CD4-positive, alpha-beta memory T cell (primary cell): ENCODE data around the gene JMJD8. TPM values are rescaled to one million over a fixed set of nuclear protein-coding genes. Genes with fewer than 3 reads are reported as not detected.
A peak's percentile ranks its signal among the peaks of the same experiment; 100 is the strongest.

ENCODE experiments used
- CTCF ChIA-PET: fragments of 350-600 bp; sonication (Branson Sonifier 250); formaldehyde crosslinking; loops from one replicate; lab custom pipeline; 2021; ENCODE audit warnings: inconsistent platforms; ENCODE audit not compliant: partially characterized antibody; lab: Charles Lee
- POLR2A ChIA-PET: fragments of 350-600 bp; sonication (Branson Sonifier 250); formaldehyde crosslinking; loops from one replicate; lab custom pipeline; 2021; ENCODE audit not compliant: partially characterized antibody; lab: Charles Lee
- DNase-seq, 5 donors: peaks; one replicate each; pipeline versions ENCODE4 v3.0.0 to v3.0.0-alpha.2; 2020 to 2022; ENCODE audit warnings: mixed read lengths in 1 of 5
- H3K27ac ChIP-seq: one replicate; pipeline ENCODE4 v1.7.0; 2013; ENCODE audit warnings: low read depth, low read length
- H3K27me3 ChIP-seq: 2 replicates; pipeline ENCODE4 v1.7.0; 2013; ENCODE audit warnings: mild to moderate bottlenecking, low read length, moderate library complexity; ENCODE audit not compliant: insufficient read depth
- H3K36me3 ChIP-seq: 2 replicates; pipeline ENCODE4 v1.7.0; 2013; ENCODE audit warnings: mild to moderate bottlenecking, low read length, moderate library complexity; ENCODE audit not compliant: insufficient read depth
- H3K4me1 ChIP-seq: 2 replicates; pipeline ENCODE4 v1.7.0; 2013; ENCODE audit warnings: mild to moderate bottlenecking, low read length, moderate library complexity; ENCODE audit not compliant: insufficient read depth
- H3K4me3 ChIP-seq, 2 donors: one replicate each; pipeline ENCODE4 v1.7.0; 2013; ENCODE audit warnings: low read length in 2 of 2, mild to moderate bottlenecking in 1 of 2
- H3K9me3 ChIP-seq, 2 donors: one replicate each; pipeline ENCODE4 v1.7.0; 2013; ENCODE audit warnings: low read length in 2 of 2, control low read depth in 1 of 2; ENCODE audit not compliant: control insufficient read depth in 1 of 2
- H3K27ac Mint-ChIP-seq, 7 donors: one replicate each; pipeline ENCODE4 v1.8.0; 2020 to 2021; ENCODE audit warnings: mixed read lengths in 7 of 7, mild to moderate bottlenecking in 6 of 7, inconsistent platforms in 3 of 7, moderate library complexity in 3 of 7
- H3K27me3 Mint-ChIP-seq, 2 donors: one replicate each; pipeline ENCODE4 v1.8.0; 2020 to 2021; ENCODE audit warnings: mixed read lengths in 2 of 2
- H3K36me3 Mint-ChIP-seq, 2 donors: one replicate each; pipeline ENCODE4 v1.8.0; 2020 to 2021; ENCODE audit warnings: mixed read lengths in 2 of 2, inconsistent platforms in 1 of 2, mild to moderate bottlenecking in 1 of 2
- H3K4me1 Mint-ChIP-seq, 4 donors: one replicate each; pipeline ENCODE4 v1.8.0; 2020 to 2021; ENCODE audit warnings: mixed read lengths in 4 of 4, mild to moderate bottlenecking in 1 of 4
- H3K4me3 Mint-ChIP-seq, 8 donors: one replicate each; pipeline ENCODE4 v1.8.0; 2020 to 2021; ENCODE audit warnings: mixed read lengths in 8 of 8, mild to moderate bottlenecking in 7 of 8, moderate library complexity in 6 of 8, inconsistent platforms in 3 of 8
- H3K9me3 Mint-ChIP-seq, 8 donors: one replicate each; pipeline ENCODE4 v1.8.0; 2020 to 2021; ENCODE audit warnings: mixed read lengths in 8 of 8, mild to moderate bottlenecking in 5 of 8, inconsistent platforms in 3 of 8, moderate library complexity in 1 of 8
- intact Hi-C: fragments of 100-400 bp; cut with micrococcal nuclease; formaldehyde crosslinking; loops from one replicate; pipeline ENCODE4 v1.15.1; 2023
- polyA plus RNA-seq, 2 donors: library from polyadenylated mRNA; unstranded; fragments of 300-500 nt; fragmentation: Illumina TruSeq; gene quantifications; one replicate each; pipeline ENCODE4 v1.2.3, GENCODE V29; 2021
- total RNA-seq, 2 experiments: library from RNA; stranded (reverse); gene quantifications; one replicate each; pipeline ENCODE4 v1.2.3, GENCODE V29; 2021

JMJD8 gene
- total and polyA plus RNA-seq, 4 experiments from 2014 or later, result 43.9 to 60.3 (median 47.0) TPM

DNA sequence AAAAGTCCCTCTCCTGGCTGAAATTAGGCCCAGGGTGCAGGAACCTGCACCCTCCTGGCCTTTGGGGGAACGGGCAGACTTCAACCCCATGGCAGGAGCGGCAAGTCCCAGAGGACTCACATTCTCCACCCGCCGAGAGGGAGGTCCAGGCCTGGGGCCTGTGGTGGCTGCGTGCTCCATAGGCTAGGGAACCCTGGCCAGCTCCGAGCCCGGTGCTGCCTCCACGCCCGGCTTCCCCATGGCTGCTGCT, 42.0 kb upstream of the JMJD8 start:
- intact Hi-C loops, result loop anchor here (2.0 kb wide), 1 partner anchor 15 kb away; the partner anchor contains the start of gene CIAO3
- ChIA-PET POLR2A (interaction anchor here (1.1 to 12.9 kb wide), 6 partner anchors 11 to 62 kb away, joined by 3 to 166 read pairs (median 11); partner anchors contain the start of genes CHTF18, CIAO3, METRN and RPUSD1), CTCF (interaction anchor here (0.9 kb wide), 2 partner anchors 12 to 30 kb away, joined by 3 read pairs; no protein-coding TSS in a partner anchor)
- Mint-ChIP-seq H3K9me3 (peaks cover 0 to 2% (median 0%) of the 10 kb centered on the region in 8 donors), H3K27me3 (no peaks in the 10 kb centered on the region), H3K36me3 (no peaks in the 10 kb centered on the region), H3K4me1 (peaks cover 0 to 11% (median 0%) of the 10 kb centered on the region in 4 donors), H3K27ac (peak overlapping the region in 4 of 7 donors; percentile 23 to 86 (median 57)), H3K4me3 (peak overlapping the region in 3 of 8 donors; percentile 20 to 83 (median 79))
- Histone ChIP-seq H3K4me3 (no peak overlapping the region), H3K36me3 (no peaks in the 10 kb centered on the region), H3K4me1 (peaks cover 20% of the 10 kb centered on the region), H3K27ac (no peak overlapping the region), H3K9me3 (no peaks in the 10 kb centered on the region), H3K27me3 (no peaks in the 10 kb centered on the region)
- DNase-seq, result no peak

DNA sequence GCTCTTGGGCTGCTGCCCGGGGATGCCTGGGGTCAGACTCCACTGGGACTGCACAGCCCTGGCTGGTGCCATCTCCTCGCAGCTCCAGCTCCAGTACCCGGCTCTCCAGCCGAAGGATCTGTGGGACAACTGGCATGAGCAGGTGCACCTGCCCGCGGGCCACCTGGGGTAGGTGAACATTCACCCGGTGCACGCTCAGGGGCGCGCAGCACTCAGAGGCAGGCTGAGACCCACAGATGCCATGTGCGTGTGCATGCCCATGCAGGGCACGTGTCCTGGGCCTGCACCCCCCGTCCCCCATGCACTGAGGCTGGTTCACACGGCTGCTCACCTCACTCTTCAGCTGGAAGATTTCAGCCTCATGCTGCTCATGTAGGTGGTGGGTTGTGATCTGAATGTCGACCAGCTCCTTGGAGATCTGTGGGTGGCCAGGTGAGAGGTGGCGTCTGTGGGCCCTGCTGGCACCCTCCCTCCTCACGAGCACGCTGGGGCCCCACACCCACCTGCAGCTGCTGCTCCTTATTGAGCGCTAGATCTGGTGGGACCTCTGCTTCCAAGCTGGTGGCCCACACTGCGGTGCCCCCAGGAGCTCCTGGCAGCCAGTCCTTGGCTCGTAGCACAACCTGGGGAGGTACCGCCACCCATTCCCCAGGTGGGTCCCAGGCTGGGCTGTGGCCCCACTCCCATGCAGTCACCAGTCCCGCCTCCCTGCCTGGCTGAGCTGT, 41.5 kb upstream of the JMJD8 start:
- no peak overlapping the region for H3K4me3 ChIP-seq
- DNase-seq, result no peak
- Mint-ChIP-seq H3K9me3 (peaks cover 0 to 2% (median 0%) of the 10 kb centered on the region in 8 donors), H3K4me1 (peaks cover 0 to 12% (median under 1%) of the 10 kb centered on the region in 4 donors), H3K36me3 (no peaks in the 10 kb centered on the region), H3K4me3 (peak overlapping the region in 3 of 8 donors; percentile 4 to 20 (median 19)), H3K27ac (peak overlapping the region in 2 of 7 donors; percentile 42 to 72), H3K27me3 (no peaks in the 10 kb centered on the region)
- intact Hi-C loops, result loop anchor here (2.0 kb wide), 1 partner anchor 15 kb away; the partner anchor contains the start of gene CIAO3
- peaks cover 22% of the 10 kb centered on the region for H3K4me1 ChIP-seq
- H3K27ac ChIP-seq, result no peak overlapping the region
- CTCF ChIA-PET, result interaction anchor here (0.9 to 1.0 kb wide), 3 partner anchors 12 to 30 kb away, joined by 3 read pairs; no protein-coding TSS in a partner anchor
- POLR2A ChIA-PET, result interaction anchor here (1.1 to 12.9 kb wide), 8 partner anchors 11 to 63 kb away, joined by 3 to 166 read pairs (median 6); partner anchors contain the start of genes CHTF18, CIAO3, METRN and RHBDL1
- no peaks in the 10 kb centered on the region for H3K36me3 ChIP-seq
- no peaks in the 10 kb centered on the region for H3K9me3 ChIP-seq
- H3K27me3 ChIP-seq, result no peaks in the 10 kb centered on the region

DNA sequence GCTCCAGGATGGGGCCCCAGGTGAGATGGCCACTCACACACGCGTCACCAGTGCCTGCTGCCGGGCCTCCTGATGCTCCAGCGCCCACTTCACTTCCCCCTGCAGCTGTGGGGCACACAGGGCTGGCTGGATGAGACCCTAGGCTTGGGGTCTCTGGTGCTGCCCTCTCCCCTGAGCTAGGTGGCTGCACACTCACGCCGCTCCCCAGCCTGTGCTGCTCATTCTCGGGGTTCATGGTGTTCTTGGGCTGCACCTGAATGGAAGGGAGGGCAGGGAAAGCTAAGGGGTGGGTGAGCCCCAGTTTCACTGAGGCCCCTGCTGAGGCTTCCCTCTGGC, 40.9 kb upstream of the JMJD8 start:
- Mint-ChIP-seq H3K4me3 (peak overlapping the region in 1 of 8 donors; percentile 19), H3K27ac (peak overlapping the region in 3 of 7 donors; percentile 48 to 82 (median 72)), H3K36me3 (no peaks in the 10 kb centered on the region), H3K9me3 (peaks cover 0 to 2% (median 0%) of the 10 kb centered on the region in 8 donors), H3K4me1 (peaks cover 3 to 18% (median 5%) of the 10 kb centered on the region in 4 donors), H3K27me3 (no peaks in the 10 kb centered on the region)
- Histone ChIP-seq H3K4me3 (no peak overlapping the region), H3K9me3 (no peaks in the 10 kb centered on the region), H3K4me1 (peaks cover 28% of the 10 kb centered on the region), H3K36me3 (no peaks in the 10 kb centered on the region), H3K27ac (no peak overlapping the region), H3K27me3 (no peaks in the 10 kb centered on the region)
- ChIA-PET POLR2A (interaction anchor here (1.2 to 12.9 kb wide), 5 partner anchors 10 to 63 kb away, joined by 3 to 166 read pairs (median 15); partner anchors contain the start of genes CHTF18, METRN, RHBDL1 and RPUSD1), CTCF (interaction anchor here (0.9 to 1.0 kb wide), 3 partner anchors 12 to 59 kb away, joined by 3 to 4 read pairs (median 3); no protein-coding TSS in a partner anchor)
- intact Hi-C loops, result no loop called here
- DNase-seq, result no peak

- Mint-ChIP-seq H3K36me3 (no peaks in the 10 kb centered on the region), H3K4me3 (no peak overlapping the region), H3K4me1 (peaks cover 3 to 24% (median 7%) of the 10 kb centered on the region in 4 donors), H3K9me3 (peaks cover 0 to 2% (median 0%) of the 10 kb centered on the region in 8 donors), H3K27me3 (no peaks in the 10 kb centered on the region), H3K27ac (peak overlapping the region in 1 of 7 donors; percentile 17)
- DNase-seq, result no peak
- intact Hi-C loops, result no loop called here
- CTCF ChIA-PET, result interaction anchor here (1.0 to 4.3 kb wide), 3 partner anchors 8 to 60 kb away, joined by 3 to 14 read pairs (median 4); no protein-coding TSS in a partner anchor
- Histone ChIP-seq H3K4me1 (peaks cover 34% of the 10 kb centered on the region), H3K27ac (no peak overlapping the region), H3K27me3 (no peaks in the 10 kb centered on the region), H3K36me3 (no peaks in the 10 kb centered on the region), H3K9me3 (no peaks in the 10 kb centered on the region), H3K4me3 (no peak overlapping the region)
- POLR2A ChIA-PET, result interaction anchor here (0.7 to 12.9 kb wide), 6 partner anchors 10 to 139 kb away, joined by 3 to 166 read pairs (median 9); partner anchors contain the start of genes CHTF18, METRN, RHBDL1 and RPUSD1
Observed at GRCh38 chr16:724188-725040, 40.3 kb upstream of the JMJD8 start.

DNA sequence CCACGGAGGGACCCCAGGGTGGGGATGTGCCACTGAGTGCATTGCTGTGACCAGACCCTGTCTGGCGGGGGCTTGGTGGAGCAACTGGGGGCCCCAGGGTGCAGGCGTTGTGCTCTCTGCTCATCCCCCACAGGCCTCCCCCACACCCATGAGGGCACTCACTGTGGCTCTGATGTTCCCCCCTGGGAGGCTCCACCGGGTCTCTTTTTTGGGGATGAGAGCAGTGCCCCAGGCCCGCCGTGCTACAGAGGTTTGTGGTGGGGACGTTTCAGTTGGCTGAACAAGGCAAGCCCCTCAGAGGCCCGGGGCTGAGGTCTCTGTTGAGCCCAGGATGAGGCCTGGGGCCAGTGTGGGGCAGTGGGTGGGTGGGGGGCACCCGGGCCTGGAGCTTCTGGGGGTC, 39.6 kb upstream of the JMJD8 start:
- H3K27ac ChIP-seq, result no peak overlapping the region
- peak overlapping the region in 2 of 7 donors; percentile 17 to 82 for H3K27ac Mint-ChIP-seq
- CTCF ChIA-PET, result interaction anchor here (1.3 to 4.3 kb wide), 2 partner anchors 9 to 62 kb away, joined by 3 to 14 read pairs; no protein-coding TSS in a partner anchor

DNA sequence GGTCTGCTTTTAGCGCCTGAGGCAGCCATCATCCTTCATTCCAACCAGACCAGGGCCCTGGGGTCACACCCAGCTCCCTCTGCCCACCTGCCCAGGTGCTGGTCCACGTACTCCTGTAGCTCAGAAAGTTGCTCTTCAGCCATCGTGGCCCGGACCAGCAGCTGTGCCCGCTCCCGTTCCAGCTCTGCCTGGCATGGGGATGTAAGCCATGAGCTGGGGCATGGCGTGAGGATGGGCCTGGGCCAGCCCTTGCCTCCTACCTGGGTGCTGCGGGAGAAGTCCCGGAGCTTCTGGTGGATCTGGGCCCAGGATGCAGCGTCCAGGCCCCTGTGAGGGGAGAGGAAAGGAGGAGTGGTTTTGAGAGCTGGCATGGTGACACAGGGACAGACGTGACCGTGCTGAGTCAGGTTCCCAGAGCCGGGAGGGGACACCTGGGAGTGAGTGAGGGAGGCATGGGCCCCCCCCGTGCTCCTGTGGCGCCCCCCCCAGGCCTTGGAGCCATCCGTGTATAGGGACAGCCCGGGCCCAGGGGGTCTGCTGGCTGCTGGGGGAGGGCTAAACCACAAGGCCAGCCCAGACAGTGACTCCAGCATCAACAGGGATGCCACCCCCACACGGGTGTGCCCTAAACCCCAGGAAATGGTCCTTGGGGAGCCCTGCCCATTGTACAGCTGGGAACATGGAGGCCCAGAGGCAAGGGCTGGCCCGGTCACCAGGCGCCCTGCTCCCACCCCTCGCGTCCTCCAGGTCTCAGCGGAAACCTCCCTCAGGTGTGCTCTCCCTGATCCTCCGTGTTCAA, 38.9 kb upstream of the JMJD8 start:
- Mint-ChIP-seq H3K27ac (peak overlapping the region in 5 of 7 donors; percentile 6 to 86 (median 52)), H3K27me3 (no peaks in the 10 kb centered on the region), H3K9me3 (peaks cover 0 to 2% (median 0%) of the 10 kb centered on the region in 8 donors), H3K4me1 (peaks cover 3 to 29% (median 12%) of the 10 kb centered on the region in 4 donors), H3K4me3 (peak overlapping the region in 3 of 8 donors; percentile 25 to 48 (median 34)), H3K36me3 (no peaks in the 10 kb centered on the region)
- DNase-seq, result no peak
- POLR2A ChIA-PET, result interaction anchor here (8.8 to 12.9 kb wide), 2 partner anchors 8 to 30 kb away, joined by 71 to 166 read pairs; partner anchors contain the start of genes METRN and WDR24
- CTCF ChIA-PET, result interaction anchor here (1.3 to 4.5 kb wide), 3 partner anchors 9 to 62 kb away, joined by 3 to 27 read pairs (median 14); partner anchors contain the start of gene CIAO3
- no peaks in the 10 kb centered on the region for H3K27me3 ChIP-seq
- no peaks in the 10 kb centered on the region for H3K36me3 ChIP-seq
- H3K27ac ChIP-seq, result no peak overlapping the region
- intact Hi-C loops, result no loop called here
- H3K9me3 ChIP-seq, result no peaks in the 10 kb centered on the region
- no peak overlapping the region for H3K4me3 ChIP-seq
- peaks cover 37% of the 10 kb centered on the region for H3K4me1 ChIP-seq

More for the DNA sequence above, 39.6 kb upstream of the JMJD8 start:
- Mint-ChIP-seq H3K4me1 (peaks cover 3 to 29% (median 11%) of the 10 kb centered on the region in 4 donors), H3K36me3 (no peaks in the 10 kb centered on the region), H3K9me3 (peaks cover 0 to 2% (median 0%) of the 10 kb centered on the region in 8 donors), H3K4me3 (no peak overlapping the region), H3K27me3 (no peaks in the 10 kb centered on the region)
- Histone ChIP-seq H3K4me1 (peaks cover 37% of the 10 kb centered on the region), H3K9me3 (no peaks in the 10 kb centered on the region), H3K36me3 (no peaks in the 10 kb centered on the region), H3K4me3 (no peak overlapping the region), H3K27me3 (no peaks in the 10 kb centered on the region)
- POLR2A ChIA-PET, result interaction anchor here (8.8 to 12.9 kb wide), 2 partner anchors 9 to 31 kb away, joined by 71 to 166 read pairs; partner anchors contain the start of genes METRN and WDR24
- intact Hi-C loops, result no loop called here
- DNase-seq, result no peak
